HEK293T (cell line): ENCODE data around the gene ZXDC.

ENCODE experiments used
- BHLHE40 ChIP-seq: fragments of 450-650 bp; IDR thresholded peaks from 2 replicates; pipeline ENCODE4 v1.6.1; 2016; ENCODE audit warnings: mild to moderate bottlenecking, moderate library complexity, borderline replicate concordance
- ELF4 ChIP-seq: fragments of 450-650 bp; IDR thresholded peaks from 2 replicates; pipeline ENCODE4 v1.6.1; 2017; ENCODE audit warnings: antibody characterized with exemption
- FOXA1 ChIP-seq: fragments of 450-650 bp; IDR thresholded peaks from 2 replicates; pipeline ENCODE4 v1.6.1; 2016; ENCODE audit warnings: mild to moderate bottlenecking
- LEF1 ChIP-seq: fragments of 450-650 bp; IDR thresholded peaks from 2 replicates; pipeline ENCODE4 v1.6.1; 2017; ENCODE audit warnings: mild to moderate bottlenecking, borderline replicate concordance
- SP1 ChIP-seq: fragments of 450-650 bp; IDR thresholded peaks from 2 replicates; pipeline ENCODE4 v1.6.1; 2017

DNA sequence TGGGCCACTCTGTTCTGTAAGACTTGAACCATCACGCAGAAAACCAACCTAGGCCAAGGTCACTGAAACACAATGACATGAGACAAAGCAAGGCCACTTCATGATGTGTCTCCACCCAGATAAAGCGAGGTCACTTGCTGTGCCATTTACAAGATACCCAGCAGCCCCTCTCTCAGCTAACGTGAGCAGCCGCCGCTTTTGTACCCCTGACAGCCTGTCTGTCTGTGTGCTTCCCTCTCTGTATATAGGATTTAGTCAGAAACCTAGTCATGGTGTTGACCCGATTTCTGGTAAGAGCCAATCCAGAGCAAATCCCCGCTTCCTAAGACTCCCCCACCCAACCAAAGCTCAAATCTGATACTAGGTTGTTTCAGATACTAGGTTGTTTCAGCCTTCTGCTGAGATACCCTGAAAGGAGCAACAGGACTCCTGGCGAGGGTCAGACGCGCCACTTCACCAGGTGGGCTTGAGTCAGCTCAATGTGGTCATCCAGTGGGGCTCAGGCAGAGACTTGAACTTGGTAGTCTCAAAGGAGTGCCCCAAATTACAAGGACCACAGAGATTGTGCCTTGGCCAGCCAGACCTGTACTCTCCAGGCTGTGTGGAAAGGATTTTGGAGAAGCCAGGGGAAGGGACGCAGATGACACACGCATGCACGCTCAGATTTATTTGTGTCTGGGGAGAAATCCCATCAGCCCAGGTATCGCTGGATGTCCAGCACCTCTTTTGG, 3.1 kb upstream of the ZXDC start:
- no peak for TF ChIP-seq ELF4
- TF ChIP-seq BHLHE40, result no peak
- no peak for TF ChIP-seq FOXA1
- no peak for TF ChIP-seq LEF1
- TF ChIP-seq SP1, result no peak
